GM19395 (cell line): Measurements from ENCODE around the gene TMEM62.
A peak's percentile ranks its signal among the peaks of the same experiment; 100 is the strongest.

Experiments used
- ATAC-seq: cut with Tn5 transposase; IDR thresholded peaks from one replicate; pipeline ENCODE4 v1.9.1; 2021; ENCODE audit warnings: mild to moderate bottlenecking, moderate library complexity; ENCODE audit not compliant: unreplicated experiment

The TMEM62 gene

DNA sequence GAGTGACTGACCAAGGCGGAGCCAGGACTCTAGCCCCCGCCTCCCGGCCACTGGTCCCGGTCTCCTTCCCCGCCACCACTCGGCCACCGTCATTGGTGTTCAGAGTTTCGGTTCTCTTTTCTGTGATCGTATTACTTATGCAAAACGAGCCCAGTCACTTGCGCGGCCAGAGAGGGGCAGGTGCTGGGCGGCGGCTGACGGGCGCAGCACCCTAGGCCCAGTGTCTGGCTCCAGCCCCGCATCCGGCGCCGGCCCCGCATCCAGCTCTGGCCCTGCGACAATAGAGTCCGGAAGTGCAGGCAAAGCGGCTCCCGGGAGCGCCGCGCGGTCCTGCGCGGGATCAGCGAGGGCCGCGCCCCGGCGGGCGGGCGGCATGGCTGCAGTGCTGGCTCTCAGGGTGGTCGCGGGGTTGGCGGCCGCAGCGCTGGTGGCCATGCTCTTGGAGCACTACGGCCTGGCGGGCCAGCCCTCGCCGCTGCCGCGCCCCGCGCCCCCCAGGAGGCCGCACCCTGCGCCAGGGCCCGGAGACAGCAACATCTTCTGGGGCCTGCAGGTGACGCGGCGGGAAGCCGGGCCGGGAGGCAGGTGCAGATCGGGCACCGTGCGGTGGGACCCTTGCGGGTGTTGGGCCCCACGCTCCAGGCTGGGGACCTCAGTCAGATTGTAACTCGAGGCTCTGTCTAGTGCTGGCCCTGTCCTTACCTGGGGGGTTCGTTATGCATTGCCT is at the start of gene TMEM62:
Gene TMEM62, plus strand, starts transcription at position 157 of the 727 bp plus-strand sequence. Its CDS starts 217 bp downstream, at position 374.
- peak; percentile 95 for ATAC-seq

- no peak for ATAC-seq
Measured at GRCh38 chr15:43085921-43086320, 47.5 kb upstream of the TMEM62 start.

GRCh38 chr15:43086551-43086950 is 46.8 kb upstream of the TMEM62 start:
- no peak for ATAC-seq

DNA sequence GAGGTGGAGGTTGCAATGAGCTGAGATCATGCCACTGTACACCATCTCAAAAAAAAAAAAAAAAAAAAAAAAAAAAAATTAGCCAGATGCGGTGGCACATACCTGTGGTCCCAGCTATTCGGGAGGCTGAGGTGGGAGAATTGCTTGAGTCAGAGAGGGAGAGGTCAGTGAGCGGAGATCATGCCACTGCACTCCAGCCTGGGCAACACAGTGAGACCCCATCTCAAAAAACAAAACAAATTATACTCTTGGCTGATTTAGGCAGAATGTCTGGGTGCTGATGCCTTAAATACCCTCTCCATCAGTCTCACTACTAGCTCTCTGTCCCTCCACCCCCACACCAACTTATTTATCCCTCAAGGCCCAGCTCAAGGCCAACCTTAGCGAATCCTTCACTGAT is 41.5 kb upstream of the TMEM62 start:
- no peak for ATAC-seq

GRCh38 chr15:43093026-43093425 is 40.4 kb upstream of the TMEM62 start:
- ATAC-seq = no peak

- no peak for ATAC-seq
Measured at GRCh38 chr15:43094416-43095030, 38.9 kb upstream of the TMEM62 start.

GRCh38 chr15:43095243-43095642 is 38.1 kb upstream of the TMEM62 start:
- no peak for ATAC-seq

GRCh38 chr15:43095708-43096347 is 37.6 kb upstream of the TMEM62 start:
- ATAC-seq = no peak

DNA sequence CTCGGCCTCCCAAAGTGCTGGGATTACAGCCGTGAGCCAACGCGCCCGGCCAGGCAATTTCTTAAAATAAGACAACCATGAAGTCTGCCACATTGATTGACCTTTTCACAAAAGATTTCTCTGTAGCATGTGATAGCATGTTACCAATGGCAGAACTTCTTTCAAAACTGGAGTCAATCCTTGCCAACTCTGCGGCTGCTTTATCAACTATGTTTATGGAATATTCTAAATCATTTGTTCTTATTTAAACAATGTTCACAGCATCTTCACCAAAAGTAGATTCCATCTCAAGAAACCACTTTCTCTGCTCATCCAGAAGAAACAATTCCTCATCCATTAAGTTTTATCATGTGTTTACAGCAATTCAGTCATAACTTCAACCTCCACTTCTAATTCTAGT is 37.0 kb upstream of the TMEM62 start:
- no peak for ATAC-seq

GRCh38 chr15:43099105-43099845 is 34.1 kb upstream of the TMEM62 start:
- no peak for ATAC-seq

DNA sequence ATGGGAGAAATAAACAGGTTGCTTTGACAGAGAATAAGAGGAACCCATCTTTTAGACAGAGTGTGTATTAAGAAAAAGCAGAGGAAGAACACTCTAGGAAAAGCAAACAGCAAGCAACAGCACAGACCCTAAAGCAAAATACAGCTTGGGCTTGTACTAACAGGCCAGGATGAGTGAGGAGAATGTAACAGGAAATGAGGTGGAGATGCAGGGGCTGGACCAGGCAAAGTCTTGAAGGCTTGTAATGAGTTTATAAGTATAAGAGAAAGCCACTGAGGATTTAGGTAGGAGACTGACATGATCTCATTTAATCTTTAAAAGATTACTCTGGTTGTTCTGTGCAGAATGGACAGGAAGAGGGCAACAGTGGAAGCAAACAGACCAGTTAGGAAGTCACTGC is 32.4 kb upstream of the TMEM62 start:
- ATAC-seq = no peak

DNA sequence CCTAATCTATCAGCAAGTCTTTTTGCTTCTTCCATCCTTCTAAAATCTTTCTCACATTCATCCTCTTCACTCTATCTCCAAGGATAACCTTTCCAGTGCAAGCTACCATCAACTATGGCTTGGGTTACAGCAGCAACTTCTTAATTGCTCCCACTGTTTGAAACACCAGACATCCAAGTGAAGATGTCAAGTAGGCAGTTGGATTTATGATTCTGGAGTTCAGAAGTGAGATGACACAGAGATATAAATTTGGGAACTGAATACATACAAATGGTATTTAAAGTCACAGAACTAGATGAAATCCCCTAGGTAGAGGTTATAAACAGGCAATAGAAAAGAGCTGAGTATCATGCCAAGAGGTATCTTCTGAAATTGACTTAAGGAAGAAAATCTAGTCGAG is 31.2 kb upstream of the TMEM62 start:
- ATAC-seq = no peak

DNA sequence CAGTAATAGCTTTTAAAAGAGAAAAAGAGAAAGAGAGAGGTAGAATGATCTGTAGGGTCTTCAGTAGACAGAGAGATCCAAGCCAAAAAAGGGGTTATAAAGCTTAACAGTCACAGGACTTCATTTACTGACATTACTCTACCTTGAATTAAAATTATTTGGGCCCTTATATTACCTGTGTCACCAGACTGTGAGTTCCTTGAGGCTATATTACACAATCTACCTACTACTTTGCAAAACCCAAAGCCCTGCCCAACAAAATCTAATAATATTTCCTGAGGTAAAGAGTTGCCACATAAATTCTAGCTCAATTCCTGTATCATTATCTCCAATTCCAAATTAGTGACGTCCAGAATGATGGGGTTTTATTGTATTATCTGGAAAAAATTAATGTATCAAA is 29.5 kb upstream of the TMEM62 start:
- ATAC-seq = no peak

DNA sequence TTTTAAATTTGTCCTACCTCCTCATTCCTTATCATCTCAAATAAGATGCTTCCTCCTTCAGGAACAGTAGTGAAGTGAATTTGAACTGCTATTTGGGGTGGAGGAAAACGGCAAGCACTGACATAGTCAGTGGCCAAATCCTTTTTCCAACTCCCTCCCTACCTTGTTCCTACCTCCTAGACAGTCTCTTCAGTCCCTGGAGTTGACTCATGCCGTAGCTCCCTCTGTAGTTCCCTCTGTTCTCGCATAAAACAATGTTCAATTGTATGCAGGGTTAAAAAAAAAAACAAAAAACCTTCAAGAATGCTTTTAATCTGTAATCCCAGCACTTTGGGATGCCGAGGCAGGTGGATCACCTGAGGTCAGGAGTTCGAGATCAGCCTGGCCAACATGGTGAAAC is 29.0 kb upstream of the TMEM62 start:
- no peak for ATAC-seq

- peak; percentile 37 for ATAC-seq
Measured at GRCh38 chr15:43105077-43105736, 28.2 kb upstream of the TMEM62 start.

- ATAC-seq = peak; percentile 90
Measured at GRCh38 chr15:43105778-43106485, 27.5 kb upstream of the TMEM62 start, which contains the start of gene UBR1. UBR1 (minus strand) TSS chr15:43106038; CDS start chr15:43106022, 16 bp downstream.

DNA sequence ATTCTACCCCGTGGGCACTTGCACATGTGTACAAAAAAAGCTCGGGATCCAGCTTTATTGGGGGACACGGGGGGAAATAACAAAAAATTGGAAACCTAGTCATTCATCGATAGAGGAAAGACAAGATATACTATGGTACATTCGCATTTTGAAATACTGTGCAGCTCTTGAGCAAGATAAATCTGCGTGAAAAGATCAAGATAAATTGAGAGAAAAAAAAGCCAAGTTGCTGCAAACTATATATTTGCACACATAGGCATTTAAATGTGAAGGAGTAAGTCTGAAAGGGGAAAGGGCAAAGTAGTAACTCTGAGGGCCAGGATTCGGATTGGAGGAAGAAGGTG is 26.9 kb upstream of the TMEM62 start:
- no peak for ATAC-seq

GRCh38 chr15:43107751-43108150 is 25.6 kb upstream of the TMEM62 start:
- no peak for ATAC-seq

DNA sequence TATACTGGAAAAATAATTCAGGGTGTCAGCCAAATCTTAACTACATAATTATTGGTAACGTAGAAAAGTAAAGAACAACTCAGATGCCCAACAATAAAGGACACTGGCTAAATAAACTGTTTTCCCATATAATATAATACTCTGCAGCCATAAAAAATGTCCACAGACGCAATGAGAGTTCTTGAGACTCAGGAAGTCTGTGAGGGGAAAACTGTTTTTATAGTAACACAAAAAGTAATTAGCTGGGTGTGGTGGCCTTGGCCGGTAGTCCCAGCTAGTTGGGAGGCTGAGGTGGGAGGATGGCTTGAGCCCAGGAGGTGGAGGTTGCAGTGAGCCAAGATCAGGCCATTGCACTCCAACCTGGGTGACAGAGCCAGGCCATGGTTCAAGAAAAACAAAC is 22.0 kb upstream of the TMEM62 start:
- ATAC-seq = no peak

DNA sequence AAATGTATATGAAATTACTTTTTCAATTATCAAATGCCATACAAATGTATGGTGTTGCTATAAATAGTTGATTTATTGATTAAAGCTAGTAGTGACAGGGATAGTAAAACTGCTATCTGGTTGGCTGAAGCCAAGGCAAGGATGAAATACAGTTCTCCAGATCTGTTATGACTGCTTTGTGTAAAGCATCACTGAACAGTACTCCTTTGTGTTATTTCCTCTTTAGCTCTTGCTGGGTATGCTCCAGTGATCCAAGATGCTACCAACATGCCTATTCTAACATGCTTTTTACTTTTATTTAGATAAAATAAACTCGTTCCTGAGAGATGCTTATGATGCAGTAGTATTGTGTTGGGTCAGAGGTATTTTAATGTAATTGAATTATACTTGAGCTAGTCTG is 15.1 kb upstream of the TMEM62 start:
- no peak for ATAC-seq
